Forelimb muscle (tissue), 1 donor: Measurements from ENCODE around the gene ZHX3. TPM values are rescaled to one million over a fixed set of nuclear protein-coding genes. Genes with fewer than 3 reads are reported as not detected.

ENCODE experiments used
- DNase-seq: peaks from one replicate; pipeline ENCODE4 v3.0.0-alpha.2; 2013; ENCODE audit warnings: low read depth
- polyA plus RNA-seq: library from polyadenylated mRNA; unstranded; fragments of 120-200 nt; gene quantifications from one replicate; pipeline ENCODE4 v1.2.1, GENCODE V29; 2013; ENCODE audit not compliant: insufficient read length

ZHX3 gene
- polyA plus RNA-seq, 1 donor = 8.3 TPM

DNA sequence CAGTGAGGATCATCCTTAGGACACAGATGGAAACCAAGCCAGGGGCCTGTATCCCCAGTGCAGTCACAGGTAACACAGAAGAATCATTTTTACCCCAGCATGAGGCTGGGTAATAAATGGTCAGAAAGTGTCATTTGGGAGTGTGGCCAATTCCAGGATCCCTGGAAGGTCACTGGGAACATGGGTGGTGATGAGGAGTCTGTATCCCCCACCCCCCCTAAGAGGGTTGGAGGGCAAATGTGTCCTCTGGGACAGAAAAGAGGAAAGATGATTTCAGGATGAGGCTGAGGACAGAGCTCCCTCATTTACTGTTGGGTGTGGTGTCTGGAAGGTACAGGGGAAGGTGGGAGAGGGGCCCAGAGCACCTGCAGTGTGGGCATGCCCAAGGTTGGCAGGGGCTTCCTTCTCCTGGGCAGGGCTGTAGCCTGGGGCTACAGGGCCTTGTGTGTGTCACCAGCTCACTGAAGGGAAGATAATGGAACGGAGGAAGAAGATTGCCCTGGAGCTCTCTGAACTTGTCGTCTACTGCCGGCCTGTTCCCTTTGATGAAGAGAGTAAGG is 145.7 kb downstream of the ZHX3 start:
- no peak for DNase-seq

- DNase-seq = no peak
These were observed 147.0 kb downstream of the ZHX3 start for GRCh38 chr20:41170386-41171105.

- no peak for DNase-seq
These were observed 147.7 kb downstream of the ZHX3 start for GRCh38 chr20:41169791-41170351.

- DNase-seq = no peak
These were observed 148.3 kb downstream of the ZHX3 start for GRCh38 chr20:41169162-41169690.

DNA sequence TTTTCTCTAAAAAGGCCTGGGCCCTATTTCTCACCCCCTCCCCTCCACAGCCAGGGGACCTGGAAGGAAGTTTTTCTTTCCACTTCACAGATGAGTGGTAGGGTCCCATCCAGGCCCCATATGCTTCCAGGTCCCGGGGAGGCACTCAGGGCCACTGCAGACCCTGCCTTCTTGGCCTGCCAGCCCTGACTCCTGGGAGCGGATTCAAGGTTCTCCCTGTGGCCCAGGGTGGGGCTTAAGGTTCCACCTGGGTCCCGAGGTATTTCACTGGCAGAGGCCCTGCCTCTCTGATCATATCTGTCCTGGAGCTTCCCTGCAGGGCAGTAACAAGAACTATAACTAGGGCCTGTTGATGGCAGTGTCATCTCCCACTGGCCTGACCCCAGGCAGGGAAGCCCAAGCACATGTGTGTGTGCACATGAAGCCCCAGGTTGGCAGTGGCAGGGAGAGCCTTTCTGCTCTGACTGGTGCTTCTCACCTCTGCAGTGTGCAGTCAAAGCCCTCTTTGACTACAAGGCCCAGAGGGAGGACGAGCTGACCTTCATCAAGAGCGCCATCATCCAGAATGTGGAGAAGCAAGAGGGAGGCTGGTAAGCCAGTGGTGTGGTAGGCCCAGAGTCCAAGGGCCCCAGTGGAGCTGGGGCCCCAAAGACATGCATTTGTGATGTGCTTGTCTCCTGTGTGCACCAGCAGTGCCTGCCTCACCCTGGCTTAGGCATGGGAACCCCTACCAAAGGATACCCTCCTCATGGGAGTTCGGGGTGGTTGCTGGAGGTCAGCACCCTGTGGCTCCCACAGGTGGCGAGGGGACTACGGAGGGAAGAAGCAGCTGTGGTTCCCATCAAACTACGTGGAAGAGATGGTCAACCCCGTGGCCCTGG is 149.0 kb downstream of the ZHX3 start:
- DNase-seq = no peak

DNA sequence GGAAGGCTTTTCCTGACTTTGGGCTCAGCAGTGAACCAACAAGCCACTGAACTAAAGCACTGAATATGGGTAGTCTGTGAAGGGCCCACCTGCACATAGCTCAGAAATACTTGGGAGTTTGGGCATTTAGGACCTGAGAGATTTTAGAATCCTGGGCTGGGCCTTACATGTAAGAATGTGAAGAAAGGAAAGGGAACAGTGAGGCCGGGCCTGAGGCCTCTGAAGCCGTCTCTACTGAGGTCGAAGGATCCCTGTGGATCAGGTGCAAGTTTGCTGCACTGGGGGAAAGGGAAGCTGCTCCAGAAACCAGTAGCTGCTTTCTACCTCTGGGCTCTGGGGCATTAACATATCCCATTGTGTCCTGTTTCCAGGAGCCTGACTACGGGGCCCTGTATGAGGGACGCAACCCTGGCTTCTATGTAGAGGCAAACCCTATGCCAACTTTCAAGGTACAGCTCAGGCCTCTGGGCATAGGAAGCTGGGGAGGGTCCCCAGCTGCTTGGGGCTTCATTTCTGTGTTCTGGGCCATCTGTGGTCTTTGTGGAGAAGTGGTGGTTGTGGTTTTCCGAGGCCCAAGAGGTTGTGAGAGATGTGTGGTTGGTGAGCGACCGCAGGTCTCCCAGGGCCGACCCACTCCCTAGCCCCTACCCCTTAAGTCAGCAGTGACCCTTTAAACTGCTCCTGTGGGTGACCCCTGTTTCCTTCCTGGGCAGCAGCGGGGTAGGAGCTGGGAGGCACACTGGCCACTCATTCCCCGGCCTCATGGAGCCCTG is 149.9 kb downstream of the ZHX3 start:
- no peak for DNase-seq

DNA sequence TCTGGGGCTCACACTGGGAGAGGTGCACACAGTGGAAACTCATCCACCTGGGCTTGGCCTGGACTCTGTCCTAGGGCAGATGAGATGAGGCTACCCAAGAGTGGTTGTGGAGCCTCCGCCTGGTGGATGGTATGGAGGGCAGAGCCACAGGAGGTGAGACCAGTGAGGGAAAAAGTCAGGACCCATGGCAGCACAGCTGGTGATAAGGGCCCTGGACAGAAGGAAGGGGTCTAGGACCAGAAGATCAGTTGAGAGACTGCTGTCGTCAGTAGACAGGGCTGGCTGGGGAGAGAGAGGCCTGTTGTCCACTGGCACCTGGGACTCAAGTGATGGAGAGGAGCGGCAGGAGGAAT is 150.4 kb downstream of the ZHX3 start:
- no peak for DNase-seq

GRCh38 chr20:41166201-41167117 is 151.1 kb downstream of the ZHX3 start:
- DNase-seq = no peak

GRCh38 chr20:41165001-41165882 is 152.3 kb downstream of the ZHX3 start:
- DNase-seq = no peak

DNA sequence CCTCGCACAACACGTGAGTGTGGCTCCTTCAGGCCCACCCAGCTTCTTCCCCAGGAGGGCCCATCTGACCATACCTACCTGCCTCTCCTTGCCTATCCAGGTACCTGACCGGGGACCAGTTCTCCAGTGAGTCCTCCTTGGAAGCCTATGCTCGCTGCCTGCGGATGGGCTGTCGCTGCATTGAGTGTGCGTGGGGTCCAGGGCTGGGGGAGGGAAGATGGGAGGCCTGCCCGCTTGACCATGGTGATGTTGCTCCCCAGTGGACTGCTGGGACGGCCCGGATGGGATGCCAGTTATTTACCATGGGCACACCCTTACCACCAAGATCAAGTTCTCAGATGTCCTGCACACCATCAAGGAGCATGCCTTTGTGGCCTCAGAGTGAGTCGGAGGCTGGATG is 153.7 kb downstream of the ZHX3 start:
- no peak for DNase-seq

DNA sequence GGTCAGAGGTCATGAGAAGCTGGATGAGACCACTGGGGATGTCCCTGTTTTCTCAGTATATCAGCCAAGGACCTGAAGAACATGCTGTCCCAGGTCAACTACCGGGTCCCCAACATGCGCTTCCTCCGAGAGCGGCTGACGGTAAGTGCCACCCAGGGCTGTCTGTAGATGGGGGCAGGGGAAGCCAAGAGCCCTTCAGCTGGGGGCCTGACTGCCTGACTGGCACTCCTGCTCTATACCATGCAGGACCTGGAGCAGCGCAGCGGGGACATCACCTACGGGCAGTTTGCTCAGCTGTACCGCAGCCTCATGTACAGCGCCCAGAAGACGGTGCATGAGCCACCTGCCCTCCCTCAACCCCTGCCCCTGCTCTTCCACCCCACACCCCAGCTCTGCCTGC is 155.1 kb downstream of the ZHX3 start:
- DNase-seq = no peak

DNA sequence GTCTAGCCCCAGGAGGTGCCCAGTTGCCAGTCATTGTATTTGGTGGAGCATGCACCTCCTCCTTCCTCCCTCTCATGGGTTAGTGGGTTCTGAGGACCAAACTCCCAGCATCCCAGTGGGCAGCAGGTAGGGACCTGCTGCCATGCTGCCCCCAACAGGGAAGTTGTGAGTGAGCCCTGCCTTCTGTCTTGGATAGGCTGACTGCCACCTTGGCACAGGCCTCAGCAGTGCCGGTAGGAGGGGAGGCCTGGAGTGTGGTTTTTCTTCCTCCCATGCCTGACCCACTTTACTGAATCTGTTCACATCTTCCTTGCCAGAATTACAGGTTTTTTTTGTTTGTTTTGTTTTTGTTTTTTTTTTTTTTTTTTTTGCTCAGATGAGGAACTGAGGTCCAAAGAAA is 155.6 kb downstream of the ZHX3 start:
- no peak for DNase-seq

DNA sequence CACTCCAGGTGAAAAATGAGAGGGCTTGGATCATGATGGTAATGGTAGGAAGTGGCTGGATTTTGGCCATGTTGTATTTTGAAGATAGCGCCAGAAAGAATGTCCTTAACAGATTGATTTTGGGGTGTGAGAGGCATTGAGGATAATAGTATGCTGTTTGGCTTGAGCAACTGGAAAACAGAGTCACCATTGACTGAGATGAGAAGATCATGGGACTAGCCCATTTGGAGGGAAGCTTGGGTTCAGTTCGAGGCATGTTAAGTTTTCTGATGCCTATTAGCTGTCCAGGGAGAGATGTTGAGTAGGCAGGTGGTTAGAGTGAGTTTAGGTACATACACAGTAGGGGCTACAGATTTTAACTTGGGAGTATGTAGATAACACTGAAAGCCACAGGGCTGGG is 156.8 kb downstream of the ZHX3 start:
- DNase-seq = no peak

DNA sequence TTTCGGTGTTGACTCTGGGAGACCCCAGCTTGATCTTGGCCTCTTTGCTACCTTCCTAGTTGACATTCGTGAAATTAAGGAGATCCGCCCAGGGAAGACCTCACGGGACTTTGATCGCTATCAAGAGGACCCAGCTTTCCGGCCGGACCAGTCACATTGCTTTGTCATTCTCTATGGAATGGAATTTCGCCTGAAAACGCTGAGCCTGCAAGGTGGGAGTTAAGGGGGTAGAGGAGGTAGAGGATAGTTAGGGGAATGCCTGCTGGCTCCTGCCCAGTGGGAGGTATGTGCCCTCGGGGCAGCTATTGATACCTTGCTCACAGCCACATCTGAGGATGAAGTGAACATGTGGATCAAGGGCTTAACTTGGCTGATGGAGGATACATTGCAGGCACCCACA is 158.0 kb downstream of the ZHX3 start:
- no peak for DNase-seq

DNA sequence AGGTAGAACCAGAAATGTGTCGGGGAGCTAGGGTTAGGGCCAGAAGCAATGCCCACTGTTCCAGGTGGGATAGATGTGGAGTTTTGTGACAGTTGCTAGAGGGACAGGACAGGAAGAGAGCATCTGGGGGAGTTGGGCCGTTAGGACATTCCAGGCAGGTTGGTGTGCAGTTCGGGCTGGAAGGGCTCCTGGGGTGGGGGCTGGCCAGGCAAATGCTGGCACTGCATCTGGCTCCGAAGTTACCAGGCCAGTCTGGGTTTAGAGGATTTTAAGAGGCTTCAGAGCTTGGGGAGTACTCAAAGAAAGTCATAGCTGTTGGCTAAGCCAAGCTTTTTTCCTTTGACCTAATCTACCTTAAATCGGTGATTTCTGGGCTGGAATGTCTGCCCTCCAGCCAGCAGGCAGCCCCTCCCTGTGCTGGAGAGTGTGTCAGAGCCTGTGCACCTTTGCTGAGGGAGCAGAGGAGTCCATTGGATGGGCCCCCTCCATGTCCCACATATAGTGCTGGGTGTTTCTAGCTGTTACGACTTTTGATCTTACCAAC is 159.4 kb downstream of the ZHX3 start:
- no peak for DNase-seq

DNA sequence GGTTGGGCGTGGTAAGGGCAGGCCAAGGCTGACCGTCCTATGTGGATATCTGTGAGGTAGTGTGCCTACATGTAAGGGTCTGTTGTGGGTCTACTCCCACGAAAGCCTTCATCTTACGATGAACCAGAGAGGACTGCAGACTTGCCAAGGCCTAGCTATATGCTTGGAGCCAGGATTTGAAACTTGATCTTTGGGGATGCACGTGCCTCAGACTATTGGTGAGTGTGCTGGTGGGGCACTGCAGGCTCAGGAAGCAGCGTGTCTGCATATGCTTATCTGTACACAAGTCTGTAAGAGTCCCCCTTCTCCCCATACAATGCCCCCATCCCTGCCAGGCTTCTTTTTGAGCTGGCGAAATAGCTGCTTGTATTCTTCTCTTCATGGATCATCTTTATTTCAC is 162.3 kb downstream of the ZHX3 start:
- DNase-seq = no peak

DNA sequence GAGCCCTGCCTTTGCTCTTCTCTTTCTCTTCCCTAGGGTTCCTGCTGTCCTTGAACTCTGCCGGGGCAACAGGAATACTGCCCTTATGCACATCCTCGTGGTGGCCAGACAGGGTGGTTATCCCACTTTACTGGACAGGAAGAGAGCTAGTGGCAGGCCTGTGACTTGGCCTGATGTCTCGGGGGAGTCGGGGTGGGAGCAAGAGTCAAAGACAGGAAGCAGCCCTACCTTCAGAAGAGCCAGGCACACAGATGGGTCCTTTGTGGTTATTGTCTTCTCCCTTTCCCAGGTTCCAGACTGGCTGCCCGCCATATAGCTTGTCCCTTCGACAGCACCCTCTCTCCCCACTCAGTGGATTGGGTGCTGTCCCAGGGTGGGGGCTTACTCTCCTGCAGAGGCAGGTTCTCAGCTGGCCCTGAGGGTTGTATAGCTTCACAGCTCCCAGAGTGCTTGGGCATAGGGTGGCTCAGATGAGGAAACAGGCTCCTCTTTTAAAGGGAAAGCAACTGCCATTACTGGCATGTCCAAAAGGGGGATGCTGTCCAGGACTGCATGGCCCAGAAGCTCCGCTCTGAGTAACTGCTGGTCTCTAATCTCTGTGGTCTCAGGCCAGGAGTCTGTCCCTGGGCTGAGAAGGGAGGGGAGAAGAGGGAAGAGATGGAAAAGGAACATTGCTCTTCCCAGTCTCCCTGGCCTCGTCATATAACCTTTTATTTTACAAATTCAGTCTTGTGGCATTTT is 162.9 kb downstream of the ZHX3 start:
- DNase-seq = no peak

DNA sequence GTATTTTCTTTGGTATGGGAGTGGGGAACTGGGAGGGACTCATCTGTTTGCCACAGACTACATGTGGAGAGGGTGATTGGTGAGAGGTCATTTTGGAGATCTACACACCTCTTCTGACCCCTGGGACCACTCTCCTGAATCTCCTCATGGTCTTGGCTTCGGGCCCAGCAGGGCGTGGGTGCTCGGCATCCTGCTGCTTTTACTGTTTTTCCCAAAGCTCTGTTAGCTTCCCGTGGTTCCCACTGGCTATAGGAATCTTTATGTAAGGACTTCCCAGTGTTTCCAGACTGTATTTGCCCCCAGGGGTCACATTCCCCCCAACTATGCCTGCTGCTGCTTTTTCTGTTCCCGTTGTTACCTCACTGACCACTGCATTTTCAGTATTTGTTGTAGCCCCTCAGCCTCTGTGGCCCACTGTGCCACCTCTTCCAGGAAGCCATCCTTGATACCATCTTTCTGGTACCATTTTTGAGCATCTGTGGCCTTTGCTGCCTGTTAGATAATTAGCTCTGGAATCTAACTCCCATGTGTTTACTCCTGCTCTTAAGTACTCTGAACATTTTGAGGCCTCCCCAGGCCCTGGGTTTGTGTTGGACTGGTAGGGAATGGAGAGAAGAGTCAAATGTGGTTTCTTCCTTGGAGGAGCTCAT is 165.3 kb downstream of the ZHX3 start:
- no peak for DNase-seq
